AG04450 (cell line): ENCODE results near the gene MRPL3. TPM values are rescaled to one million over a fixed set of nuclear protein-coding genes. Genes with fewer than 3 reads are reported as not detected.
A peak's percentile ranks its signal among the peaks of the same experiment; 100 is the strongest.

Experiments
- CTCF ChIA-PET: fragments of 300-600, 350-600 bp; formaldehyde crosslinking; extraction: SDS; loops from one replicate; lab custom pipeline; 2022; ENCODE audit warnings: antibody characterized with exemption, inconsistent platforms; lab: Charles Lee
- POLR2A ChIA-PET: fragments of 350-600 bp; formaldehyde crosslinking; extraction: SDS; loops from one replicate; lab custom pipeline; 2021; ENCODE audit warnings: antibody characterized with exemption, inconsistent platforms; lab: Yijun Ruan, JAX
- DNase-seq: peaks from one replicate; pipeline ENCODE4 v3.0.0-alpha.2; 2011; ENCODE audit warnings: low read depth, low spot score
- H3K27ac ChIP-seq: one replicate; pipeline ENCODE4 v1.5.1; 2012; ENCODE audit warnings: low read depth, low read length, control low read depth
- H3K27me3 ChIP-seq: one replicate; pipeline ENCODE4 v1.6.0; 2012; ENCODE audit warnings: low read length; ENCODE audit not compliant: control insufficient read depth, insufficient read depth
- H3K4me3 ChIP-seq: 2 replicates; pipeline ENCODE4 v1.5.1; 2011; ENCODE audit warnings: mild to moderate bottlenecking, low read depth, low read length, control low read depth
- H3K9me3 ChIP-seq: 2 replicates; pipeline ENCODE4 v1.5.1; 2012; ENCODE audit warnings: low read length; ENCODE audit not compliant: control insufficient read depth, insufficient read depth
- polyA plus RNA-seq: library from polyadenylated mRNA; depleted of rRNA; stranded (reverse); fragments of >200 nt; gene quantifications from 2 replicates; pipeline ENCODE4 v1.2.3, GENCODE V29; 2011
- TF ChIP-seq, protein P1 (sequence below): IDR thresholded peaks from 2 replicates; pipeline ENCODE4 v1.5.1; 2011; ENCODE audit warnings: low read depth, low read length, control low read depth, inconsistent platforms

MRPL3 gene
- polyA plus RNA-seq, 1 experiment: 192 TPM

GRCh38 chr3:131540821-131541220 lies 38.0 kb upstream of the MRPL3 start:
- Histone ChIP-seq H3K4me3 (no peak overlapping the region), H3K9me3 (no peaks in the 10 kb centered on the region), H3K27me3 (peaks cover 4% of the 10 kb centered on the region), H3K27ac (no peak overlapping the region)
- TF ChIP-seq, protein P1, sequence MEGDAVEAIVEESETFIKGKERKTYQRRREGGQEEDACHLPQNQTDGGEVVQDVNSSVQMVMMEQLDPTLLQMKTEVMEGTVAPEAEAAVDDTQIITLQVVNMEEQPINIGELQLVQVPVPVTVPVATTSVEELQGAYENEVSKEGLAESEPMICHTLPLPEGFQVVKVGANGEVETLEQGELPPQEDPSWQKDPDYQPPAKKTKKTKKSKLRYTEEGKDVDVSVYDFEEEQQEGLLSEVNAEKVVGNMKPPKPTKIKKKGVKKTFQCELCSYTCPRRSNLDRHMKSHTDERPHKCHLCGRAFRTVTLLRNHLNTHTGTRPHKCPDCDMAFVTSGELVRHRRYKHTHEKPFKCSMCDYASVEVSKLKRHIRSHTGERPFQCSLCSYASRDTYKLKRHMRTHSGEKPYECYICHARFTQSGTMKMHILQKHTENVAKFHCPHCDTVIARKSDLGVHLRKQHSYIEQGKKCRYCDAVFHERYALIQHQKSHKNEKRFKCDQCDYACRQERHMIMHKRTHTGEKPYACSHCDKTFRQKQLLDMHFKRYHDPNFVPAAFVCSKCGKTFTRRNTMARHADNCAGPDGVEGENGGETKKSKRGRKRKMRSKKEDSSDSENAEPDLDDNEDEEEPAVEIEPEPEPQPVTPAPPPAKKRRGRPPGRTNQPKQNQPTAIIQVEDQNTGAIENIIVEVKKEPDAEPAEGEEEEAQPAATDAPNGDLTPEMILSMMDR: no peak
- ChIA-PET POLR2A (no interaction called here), CTCF (no interaction called here)
- no peak for DNase-seq

DNA sequence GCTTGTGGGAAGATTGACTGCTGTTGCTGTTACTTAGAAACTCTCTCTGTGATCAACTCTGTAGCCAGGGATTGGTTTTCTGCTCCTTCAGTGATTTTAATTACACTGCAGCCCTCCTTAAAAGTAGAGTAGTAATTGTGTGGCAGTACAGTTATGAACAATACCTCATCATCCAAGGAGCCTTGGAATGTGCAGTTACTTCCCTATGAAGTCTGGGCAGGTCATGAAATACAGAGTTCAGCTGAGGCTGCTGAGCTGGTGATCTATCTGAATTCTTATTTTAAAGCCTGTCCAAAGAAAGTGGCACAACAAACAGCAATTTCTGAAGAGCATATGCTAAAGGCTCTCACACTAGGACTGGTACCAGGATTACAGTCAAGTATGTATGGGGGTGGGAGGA lies 37.4 kb upstream of the MRPL3 start:
- Histone ChIP-seq H3K27me3 (peaks cover 4% of the 10 kb centered on the region), H3K9me3 (no peaks in the 10 kb centered on the region), H3K27ac (no peak overlapping the region), H3K4me3 (no peak overlapping the region)
- ChIA-PET CTCF (no interaction called here), POLR2A (no interaction called here)
- TF ChIP-seq, protein P1: no peak
- DNase-seq: no peak

DNA sequence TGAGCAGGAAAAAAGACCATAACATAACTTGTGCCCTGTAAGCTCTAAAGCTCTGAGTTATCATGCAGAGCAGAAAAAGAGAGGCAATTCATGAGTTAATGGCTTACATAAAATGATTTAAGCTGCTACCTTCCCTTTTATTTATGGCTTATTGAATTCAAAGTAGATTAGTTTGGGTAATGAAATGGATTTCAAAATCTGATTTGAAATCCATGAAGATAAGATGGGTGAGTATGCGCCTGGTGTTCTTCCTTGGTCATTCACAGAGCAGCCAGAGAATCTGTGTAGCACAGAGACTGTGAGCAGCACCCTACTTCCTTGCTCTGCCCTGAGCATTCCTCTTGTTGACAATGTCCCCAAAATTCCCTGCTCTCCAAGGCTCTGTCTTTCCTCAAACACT lies 36.2 kb upstream of the MRPL3 start:
- no peaks in the 10 kb centered on the region for H3K9me3 ChIP-seq
- H3K27me3 ChIP-seq: peaks cover 4% of the 10 kb centered on the region
- TF ChIP-seq, protein P1: no peak
- DNase-seq: no peak
- ChIA-PET CTCF (no interaction called here), POLR2A (no interaction called here)
- no peak overlapping the region for H3K4me3 ChIP-seq
- H3K27ac ChIP-seq: no peak overlapping the region

GRCh38 chr3:131537531-131537930 lies 34.8 kb upstream of the MRPL3 start:
- no peak for DNase-seq
- H3K4me3 ChIP-seq: no peak overlapping the region
- TF ChIP-seq, protein P1: no peak
- CTCF ChIA-PET: no interaction called here
- H3K9me3 ChIP-seq: no peaks in the 10 kb centered on the region
- POLR2A ChIA-PET: no interaction called here
- H3K27ac ChIP-seq: no peak overlapping the region
- H3K27me3 ChIP-seq: peaks cover 4% of the 10 kb centered on the region

DNA sequence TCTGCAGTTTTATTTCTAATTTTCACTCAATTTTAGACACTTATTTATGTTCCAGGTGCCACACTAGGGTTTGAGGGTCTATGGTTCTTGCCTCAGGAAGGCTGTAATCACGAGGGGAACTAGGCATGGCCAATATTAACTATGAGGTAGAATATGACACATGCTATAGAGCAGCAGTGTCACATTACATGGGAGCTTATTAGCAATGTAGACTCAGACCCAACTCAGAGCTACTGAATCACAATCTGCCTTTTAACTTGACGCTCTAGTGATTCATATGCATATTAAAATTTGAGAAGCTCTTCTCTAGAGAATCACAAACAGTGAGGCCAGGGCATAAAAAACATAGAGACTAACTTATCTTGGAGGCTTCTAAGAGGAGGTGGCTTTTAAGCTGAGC lies 32.8 kb upstream of the MRPL3 start:
- TF ChIP-seq, protein P1: no peak
- CTCF ChIA-PET: interaction anchor here (1.2 kb wide), 1 partner anchor 9 kb away, joined by 4 read pairs; no protein-coding TSS in a partner anchor

More for the DNA sequence above, 32.8 kb upstream of the MRPL3 start:
- Histone ChIP-seq H3K4me3 (no peak overlapping the region), H3K9me3 (no peaks in the 10 kb centered on the region), H3K27ac (peak overlapping the region; percentile 13), H3K27me3 (no peaks in the 10 kb centered on the region)
- POLR2A ChIA-PET: interaction anchor here (0.6 kb wide), 1 partner anchor 788 kb away, joined by 3 read pairs; no protein-coding TSS in a partner anchor
- no peak for DNase-seq
